SK-N-DZ (cell line): ENCODE results near the gene ATRIP.

Experiments
- DNase-seq: peaks from one replicate; pipeline ENCODE4 v3.0.0-alpha.2; 2015; ENCODE audit warnings: low spot score

The ATRIP gene

GRCh38 chr3:48423241-48423882 is 23.2 kb upstream of the ATRIP start:
- DNase-seq, result no peak

GRCh38 chr3:48423883-48424695 is 22.4 kb upstream of the ATRIP start:
- DNase-seq, result no peak

- no peak for DNase-seq
Observed at GRCh38 chr3:48425281-48425812, 21.2 kb upstream of the ATRIP start.

- DNase-seq, result no peak
Observed at GRCh38 chr3:48426401-48426909, 20.1 kb upstream of the ATRIP start.

- DNase-seq, result no peak
Observed at GRCh38 chr3:48426944-48427629, 19.4 kb upstream of the ATRIP start.

GRCh38 chr3:48427630-48427962 is 18.9 kb upstream of the ATRIP start:
- DNase-seq, result no peak

GRCh38 chr3:48428088-48428571 is 18.4 kb upstream of the ATRIP start:
- no peak for DNase-seq

- peak; percentile 40 for DNase-seq
Observed at GRCh38 chr3:48428572-48429316, 17.8 kb upstream of the ATRIP start.

- peak; percentile 29 for DNase-seq
Observed at GRCh38 chr3:48429317-48429959, 17.1 kb upstream of the ATRIP start.

- peak; percentile 51 for DNase-seq
Observed at GRCh38 chr3:48429960-48430707, 16.4 kb upstream of the ATRIP start, which contains the start of gene PLXNB1. TSS of gene PLXNB1 (minus strand) at chr3:48430086. CDS start at chr3:48424611, 5,475 bp downstream.

GRCh38 chr3:48430708-48431101 is 15.8 kb upstream of the ATRIP start:
- no peak for DNase-seq

- DNase-seq, result no peak
Observed at GRCh38 chr3:48431224-48432029, 15.1 kb upstream of the ATRIP start.

- DNase-seq, result no peak
Observed at GRCh38 chr3:48432411-48433371, 13.8 kb upstream of the ATRIP start.

- DNase-seq, result no peak
Observed at GRCh38 chr3:48433472-48434118, 12.9 kb upstream of the ATRIP start.

GRCh38 chr3:48434591-48435222 is 11.8 kb upstream of the ATRIP start:
- DNase-seq, result no peak

GRCh38 chr3:48435223-48435595 is 11.3 kb upstream of the ATRIP start:
- DNase-seq, result no peak
